Stimulated activated CD4-positive, alpha-beta T cell treated with anti-CD3 and anti-CD28 coated beads, Interleukin-4, amount 100 ng/mL, for 4 hours (primary cell): ENCODE data around the gene AWAT1.
"Not testable (repeated sequence)": the region's sequence is repeated elsewhere in the genome, so short reads cannot be mapped to it uniquely, and the experiment has no call there.

ENCODE experiments used
- DNase-seq, 2 experiments: peaks; one replicate each; pipeline ENCODE4 v3.0.0-alpha.2; 2020

AWAT1 gene

DNA sequence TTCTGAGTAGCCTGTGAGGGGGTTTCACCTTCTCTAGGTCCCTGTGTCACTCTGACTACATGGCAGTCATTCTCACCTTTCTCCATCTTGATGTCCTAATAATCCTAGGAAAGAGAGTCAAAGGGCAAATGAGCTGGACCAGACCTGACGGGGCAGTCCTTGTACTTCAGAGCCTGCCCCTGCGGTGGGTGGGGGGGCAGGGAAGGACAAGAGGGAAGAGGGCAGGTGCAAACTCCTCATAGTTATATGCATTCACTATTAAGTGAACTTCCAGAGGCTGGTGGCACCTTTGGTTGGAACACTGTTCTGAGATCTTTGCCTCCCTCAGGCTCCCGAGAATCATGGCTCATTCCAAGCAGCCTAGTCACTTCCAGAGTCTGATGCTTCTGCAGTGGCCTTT is at the start of gene AWAT1:
AWAT1 (plus strand) TSS at position 301 of the 400 bp plus-strand sequence; CDS start at position 342, 41 bp downstream.
- no peak for DNase-seq

DNA sequence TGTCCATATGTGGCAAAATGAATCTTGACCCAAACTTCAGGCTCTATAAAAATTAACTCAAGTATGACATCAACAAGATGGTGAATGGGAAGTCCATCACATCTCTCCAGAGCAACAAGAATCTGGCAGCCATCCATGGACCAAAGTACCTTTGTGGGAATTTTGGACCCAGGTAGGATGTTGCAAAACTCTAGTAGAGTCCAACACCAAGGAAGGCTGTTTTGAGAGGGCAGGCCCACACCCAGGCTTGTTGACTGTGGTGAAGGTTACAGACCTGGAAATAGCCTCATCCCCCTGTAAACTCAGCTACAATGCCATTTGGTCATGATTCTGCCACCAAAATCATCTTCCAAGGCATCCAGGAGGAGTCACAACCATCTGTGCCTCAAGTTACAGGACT is 44.2 kb upstream of the AWAT1 start:
- DNase-seq: no peak

DNA sequence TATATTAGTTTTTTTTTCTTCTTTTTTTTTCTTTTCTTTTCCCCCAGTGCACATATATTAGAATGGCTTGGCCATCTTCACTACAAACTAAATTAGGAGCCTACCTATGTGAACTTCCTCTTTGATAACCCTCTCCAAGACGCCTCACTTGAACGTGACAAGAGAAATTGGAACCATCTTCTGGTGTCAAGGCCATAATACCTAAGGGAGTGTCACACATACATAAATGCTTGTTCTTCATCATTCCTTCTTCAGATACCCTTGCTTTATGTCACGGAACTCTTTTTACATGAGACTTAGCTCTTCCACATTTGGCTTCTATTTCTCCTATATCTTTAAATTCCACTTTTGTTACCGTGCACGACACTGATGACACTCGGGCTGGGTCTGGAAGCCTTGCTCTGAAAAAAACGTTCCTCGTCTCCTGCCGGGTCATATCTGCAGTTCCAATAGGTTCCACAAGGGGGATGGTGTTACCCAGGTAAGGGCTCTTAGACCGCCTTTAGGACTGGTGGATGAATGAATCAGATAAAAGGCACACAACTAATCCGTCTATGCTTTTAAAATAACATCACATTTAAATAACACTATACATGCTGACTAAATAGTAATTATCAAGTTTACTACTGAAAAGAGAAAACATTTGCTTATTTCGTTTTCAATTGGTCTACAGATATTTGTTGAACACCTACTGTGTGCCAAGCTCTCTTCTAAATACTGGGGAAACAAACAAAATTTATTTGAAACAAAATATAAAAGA is 37.3 kb upstream of the AWAT1 start:
- DNase-seq: peak; percentile 35 to 48

DNA sequence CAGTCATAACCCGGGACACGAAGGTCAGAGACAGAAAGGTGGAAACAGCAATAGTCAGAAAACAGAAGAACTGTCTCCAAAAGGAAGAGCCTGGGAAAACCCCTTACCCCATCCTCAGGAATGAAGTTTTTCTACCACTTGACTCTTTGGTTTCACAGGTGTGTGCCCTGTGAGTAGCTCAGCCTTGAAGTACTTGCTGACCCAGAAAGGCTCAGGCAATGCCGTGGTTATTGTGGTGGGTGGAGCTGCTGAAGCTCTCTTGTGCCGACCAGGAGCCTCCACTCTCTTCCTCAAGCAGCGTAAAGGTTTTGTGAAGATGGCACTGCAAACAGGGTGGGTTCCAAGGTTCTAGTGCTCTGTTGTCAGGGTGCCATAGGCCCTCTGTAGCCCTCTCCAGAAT is 32.7 kb upstream of the AWAT1 start:
- no peak for DNase-seq

DNA sequence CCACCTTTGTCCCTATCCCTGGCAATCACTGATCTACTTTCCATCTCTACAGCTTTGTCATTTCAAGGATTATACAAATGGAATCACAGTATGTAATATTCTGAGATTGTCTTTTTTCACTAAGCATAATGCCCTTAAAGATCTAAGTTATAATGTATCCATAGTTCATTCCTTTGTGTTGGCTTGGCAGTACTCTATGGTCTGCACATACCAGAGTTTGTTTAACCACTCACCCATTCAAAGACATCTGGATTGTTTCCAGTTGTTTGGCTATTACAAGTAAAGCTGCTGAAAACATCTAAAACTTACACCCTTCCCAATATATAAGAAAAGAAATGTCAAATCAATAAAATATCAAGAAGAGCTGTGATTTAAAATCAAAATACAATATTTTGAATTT is 26.0 kb upstream of the AWAT1 start:
- DNase-seq: no peak

- DNase-seq: not testable (repeated sequence)
These were observed 24.9 kb upstream of the AWAT1 start for GRCh38 chrX:70209570-70209969.

- DNase-seq: no peak
These were observed 14.3 kb upstream of the AWAT1 start for GRCh38 chrX:70219938-70220764.

GRCh38 chrX:70226048-70226447 is 8.4 kb upstream of the AWAT1 start:
- DNase-seq: no peak

DNA sequence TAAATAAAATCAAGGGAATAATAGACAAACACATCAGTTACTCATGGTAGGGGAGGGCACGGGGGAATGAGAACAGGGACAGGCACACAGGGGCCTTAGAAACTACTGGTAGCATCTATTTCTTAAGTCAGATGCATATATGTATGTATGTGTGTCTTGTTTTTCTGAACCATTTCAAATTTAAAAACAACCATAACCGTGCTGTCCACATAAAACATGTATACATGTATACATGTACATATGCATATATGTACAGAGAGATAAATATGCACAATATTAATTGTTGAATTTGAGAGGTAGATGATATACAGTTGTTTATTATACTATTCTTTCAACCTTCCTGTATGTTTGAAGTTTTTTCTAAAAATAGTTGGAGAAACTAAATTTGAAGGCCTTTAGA is 7.8 kb upstream of the AWAT1 start:
- DNase-seq: no peak

- DNase-seq: no peak
These were observed 2.8 kb upstream of the AWAT1 start for GRCh38 chrX:70231666-70232065.

DNA sequence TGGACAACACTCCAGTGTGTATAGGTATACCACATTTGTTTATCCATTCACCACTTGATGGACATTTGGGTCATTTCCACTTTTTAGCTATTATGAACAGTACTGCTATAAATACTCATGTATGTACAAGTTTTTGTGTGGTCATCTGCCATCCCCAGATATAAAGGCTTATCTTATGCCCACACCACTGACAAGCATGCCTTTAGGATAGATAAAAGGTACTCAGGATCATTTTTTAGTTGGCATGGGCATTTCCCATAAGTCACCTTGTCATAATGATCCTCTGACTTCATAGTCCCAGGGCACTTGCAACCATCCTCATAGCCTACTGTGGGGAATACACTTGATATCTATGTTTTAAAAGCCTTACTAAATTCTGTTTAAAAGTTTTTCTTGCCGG is 6.3 kb downstream of the AWAT1 start:
- DNase-seq: no peak

DNA sequence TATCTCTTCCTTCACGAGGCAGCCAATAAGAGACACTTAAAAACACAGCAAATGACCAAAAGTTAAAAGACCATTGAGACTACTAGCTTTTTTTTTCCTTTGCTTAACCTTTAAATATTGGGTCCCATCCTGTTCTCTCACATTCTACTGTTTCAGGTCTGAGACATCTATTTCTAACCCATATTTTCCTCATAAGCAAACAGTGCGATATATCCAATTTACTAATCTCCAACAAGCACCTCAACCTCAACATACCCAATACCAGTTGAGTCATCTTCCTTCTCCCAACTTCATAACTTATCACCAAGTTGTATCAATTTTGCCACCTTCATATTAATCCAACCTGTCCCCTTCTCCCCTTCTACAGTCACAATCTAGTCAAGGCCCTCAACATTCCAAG is 7.0 kb downstream of the AWAT1 start:
- no peak for DNase-seq

GRCh38 chrX:70243601-70244000 is 9.1 kb downstream of the AWAT1 start:
- not testable (repeated sequence) for DNase-seq

- no peak for DNase-seq
These were observed 10.4 kb downstream of the AWAT1 start for GRCh38 chrX:70244881-70245280.

DNA sequence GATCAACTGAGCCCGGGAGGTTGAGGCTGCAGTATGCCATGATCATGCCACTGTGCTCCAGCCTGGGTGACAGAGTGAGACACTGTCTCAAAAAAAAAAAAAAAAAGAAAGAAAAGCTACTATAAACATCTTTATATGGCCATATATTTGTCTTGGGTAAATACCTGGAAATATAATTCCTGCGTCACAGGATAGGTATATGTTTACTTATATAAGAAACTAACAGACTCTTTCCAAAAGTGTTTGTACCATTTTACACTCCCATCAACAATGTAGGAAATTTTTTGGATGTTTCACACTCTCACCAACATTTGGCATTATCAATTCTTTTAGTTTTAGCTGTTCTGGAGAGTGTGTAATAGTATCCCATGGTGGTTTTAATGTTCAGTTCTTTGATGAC is 12.8 kb downstream of the AWAT1 start:
- DNase-seq: no peak

DNA sequence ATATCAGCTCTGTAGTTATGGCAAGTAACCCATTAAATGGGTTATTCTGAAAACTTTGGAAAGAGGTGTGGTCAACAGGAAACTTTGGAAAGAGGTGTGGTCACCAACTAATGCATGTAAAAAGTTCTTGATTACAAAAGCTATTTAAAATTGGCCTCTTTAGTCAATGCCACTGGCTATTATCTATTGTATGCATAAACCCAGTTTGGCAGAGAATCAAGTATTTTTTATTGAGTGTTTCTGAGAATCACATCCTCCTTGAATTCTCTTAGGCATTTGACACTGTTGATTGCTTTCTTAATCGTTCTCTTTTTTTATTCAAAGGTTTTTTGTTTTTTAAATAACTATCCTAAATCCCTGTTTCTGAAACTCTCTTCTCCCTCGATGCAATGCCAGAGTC is 18.0 kb downstream of the AWAT1 start:
- no peak for DNase-seq

DNA sequence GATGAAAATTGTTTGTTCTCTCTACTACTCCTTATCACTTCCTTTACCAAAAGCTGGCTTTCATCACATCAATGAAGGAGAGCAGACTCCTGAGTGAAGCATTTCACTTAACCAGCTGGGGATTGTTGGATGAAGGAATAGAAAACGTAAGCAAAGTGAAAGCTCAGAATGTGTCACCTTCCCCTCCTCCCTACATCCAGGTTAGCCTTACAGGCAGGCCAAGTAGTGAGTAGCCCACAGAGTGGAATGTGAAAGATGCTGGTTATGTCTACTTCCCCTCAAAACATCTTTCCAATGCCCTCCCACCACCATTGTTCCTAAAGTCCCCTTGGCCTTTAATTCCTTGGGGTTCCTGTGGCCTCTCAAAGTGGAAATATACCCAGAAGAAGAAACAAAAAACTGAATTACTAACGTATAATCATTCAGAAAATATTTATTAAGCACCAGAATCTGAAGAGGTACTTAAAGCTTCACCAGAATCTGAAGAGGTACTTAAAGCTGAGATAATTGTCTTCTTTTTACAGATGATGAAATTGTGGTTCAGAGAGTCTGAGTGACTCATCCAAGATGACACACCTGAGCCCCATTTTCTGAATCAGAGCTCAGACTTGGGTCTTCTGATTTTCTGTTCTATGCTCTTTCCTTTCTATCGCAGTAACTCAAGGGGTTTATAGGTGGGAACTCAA is 19.1 kb downstream of the AWAT1 start:
- no peak for DNase-seq

- DNase-seq: no peak
These were observed 19.6 kb downstream of the AWAT1 start for GRCh38 chrX:70254063-70254400.

GRCh38 chrX:70254909-70255308 is 20.5 kb downstream of the AWAT1 start:
- no peak for DNase-seq

- no peak for DNase-seq
These were observed 21.0 kb downstream of the AWAT1 start for GRCh38 chrX:70255452-70255851.

GRCh38 chrX:70257423-70258288 is 23.2 kb downstream of the AWAT1 start:
- no peak for DNase-seq

DNA sequence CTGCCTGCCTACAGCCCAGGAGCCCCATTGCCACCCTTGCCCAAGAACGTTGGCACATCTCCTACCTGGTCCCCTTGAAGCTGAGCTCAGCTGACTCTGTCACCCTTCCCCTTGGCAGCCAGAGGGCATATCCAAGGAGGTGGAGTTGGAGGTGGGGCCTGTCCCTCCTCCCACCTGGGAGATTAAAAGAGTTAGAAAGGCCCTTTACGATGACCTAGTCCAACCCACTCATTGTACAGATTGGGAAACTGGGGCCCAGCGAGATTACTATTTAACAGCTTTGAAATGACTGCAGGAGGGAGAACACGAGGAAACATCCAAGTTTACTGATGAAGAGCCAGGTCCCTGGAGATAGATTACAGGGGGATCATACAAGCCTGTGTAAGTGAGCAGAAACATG is 25.6 kb downstream of the AWAT1 start, which contains the start of gene P2RY4:
P2RY4 (minus strand) TSS at position 101 of the 400 bp plus-strand sequence. CDS start 580 bp downstream, outside the sequence.
- no peak for DNase-seq
